Erythroblast (primary cell): ENCODE results near the gene AGMO.

Experiments
- GATA1 ChIP-seq: IDR thresholded peaks from 2 replicates; pipeline ENCODE4 v1.6.1; 2011; ENCODE audit warnings: low read depth, mild to moderate bottlenecking, control low read depth, low read length, moderate library complexity
- POLR2A ChIP-seq: IDR thresholded peaks from 2 replicates; pipeline ENCODE4 v1.6.1; 2011; ENCODE audit warnings: mild to moderate bottlenecking, low read length

DNA sequence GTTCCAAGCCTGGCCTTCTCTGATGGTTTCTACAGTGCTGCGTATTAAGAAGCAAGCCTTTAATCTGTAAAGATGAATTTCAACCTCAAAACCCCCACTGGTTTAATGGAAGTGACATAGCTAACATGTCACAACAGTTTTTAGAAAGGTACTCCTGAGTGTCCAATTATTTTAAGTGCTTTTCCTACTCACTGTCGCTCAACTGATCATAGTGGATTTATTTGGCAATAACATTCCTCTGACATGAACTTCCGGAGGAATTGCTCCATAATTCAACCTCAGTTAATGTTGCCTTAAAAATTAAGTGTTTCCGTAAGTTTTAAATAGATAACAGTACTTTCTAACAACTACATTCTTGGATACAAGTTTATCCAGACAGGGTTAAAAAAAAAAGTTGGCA, 57.5 kb downstream of the AGMO start:
- TF ChIP-seq POLR2A (no peak), GATA1 (no peak)
